Calu3 (cell line): Measurements from ENCODE around the gene PRPF6. TPM values are rescaled to one million over a fixed set of nuclear protein-coding genes. Genes with fewer than 3 reads are reported as not detected.

Experiments
- BruUV-seq: library from RNA; stranded (reverse); fragments of 400-500 nt; replicated peaks from 2 replicates; lab custom pipeline; 2021; lab: Mats Ljungman, UMichigan
- CTCF ChIA-PET: fragments of 300-600 bp; sonication (Branson Sonifier 250); formaldehyde crosslinking; loops from one replicate; lab custom pipeline; 2022; ENCODE audit warnings: antibody characterized with exemption; lab: Charles Lee
- DNase-seq: peaks from one replicate; pipeline ENCODE4 v3.0.0; 2022
- H3K27ac Mint-ChIP-seq: one replicate; pipeline ENCODE4 v1.8.0; 2022; ENCODE audit warnings: mixed read lengths; ENCODE audit not compliant: unreplicated experiment
- H3K27me3 Mint-ChIP-seq: one replicate; pipeline ENCODE4 v1.8.0; 2022; ENCODE audit warnings: mixed read lengths; ENCODE audit not compliant: unreplicated experiment
- H3K36me3 Mint-ChIP-seq: one replicate; pipeline ENCODE4 v1.8.0; 2022; ENCODE audit warnings: mild to moderate bottlenecking, moderate library complexity, mixed read lengths; ENCODE audit not compliant: insufficient read depth, unreplicated experiment
- H3K4me1 Mint-ChIP-seq: one replicate; pipeline ENCODE4 v1.8.0; 2022; ENCODE audit warnings: mild to moderate bottlenecking, low read depth, mixed read lengths; ENCODE audit not compliant: unreplicated experiment
- H3K4me3 Mint-ChIP-seq: one replicate; pipeline ENCODE4 v1.8.0; 2022; ENCODE audit warnings: mild to moderate bottlenecking, low read depth, moderate library complexity, mixed read lengths; ENCODE audit not compliant: unreplicated experiment
- H3K9me3 Mint-ChIP-seq: one replicate; pipeline ENCODE4 v1.8.0; 2022; ENCODE audit warnings: low read depth, mixed read lengths; ENCODE audit not compliant: unreplicated experiment
- intact Hi-C: fragments of 100-400 bp; cut with micrococcal nuclease; formaldehyde crosslinking; loops from one replicate; pipeline ENCODE4 v1.10.0; 2022; ENCODE audit not compliant: unreplicated experiment
- total RNA-seq: library from RNA; stranded (reverse); gene quantifications from 2 replicates; pipeline ENCODE4 v1.2.3, GENCODE V29; 2022
- TF ChIP-seq, protein P1 (sequence below): fragments of 200-600 bp; IDR thresholded peaks from one replicate; pipeline ENCODE4 v1.8.0; 2022; ENCODE audit warnings: antibody characterized with exemption; ENCODE audit not compliant: unreplicated experiment

Gene PRPF6
- total RNA-seq, 1 experiment from 2014 or later = 113 TPM

DNA sequence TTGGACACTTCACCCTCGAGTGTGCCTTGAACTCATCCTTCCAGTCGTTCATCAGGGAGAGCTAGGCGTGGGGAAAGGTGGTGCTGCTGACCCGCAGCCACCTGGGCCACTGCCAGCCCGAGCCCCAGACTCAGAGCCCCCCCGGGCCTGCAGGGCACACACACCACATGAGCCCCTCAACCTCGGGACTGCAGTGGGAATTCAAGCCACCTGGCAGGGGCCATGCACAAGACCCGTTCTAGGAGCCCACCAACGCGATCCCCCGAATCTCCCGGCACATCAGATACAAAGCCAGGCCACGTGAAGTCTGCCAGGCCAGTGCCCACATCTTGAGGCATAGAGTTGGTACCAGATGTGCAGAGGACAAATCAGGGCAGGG, 14.0 kb upstream of the PRPF6 start:
- Mint-ChIP-seq H3K4me1 (peaks cover 9% of the 10 kb centered on the region), H3K4me3 (no peak overlapping the region), H3K27ac (no peak overlapping the region), H3K9me3 (no peaks in the 10 kb centered on the region), H3K27me3 (no peaks in the 10 kb centered on the region), H3K36me3 (peaks cover 51% of the 10 kb centered on the region)
- intact Hi-C loops = no loop called here
- TF ChIP-seq, protein P1, sequence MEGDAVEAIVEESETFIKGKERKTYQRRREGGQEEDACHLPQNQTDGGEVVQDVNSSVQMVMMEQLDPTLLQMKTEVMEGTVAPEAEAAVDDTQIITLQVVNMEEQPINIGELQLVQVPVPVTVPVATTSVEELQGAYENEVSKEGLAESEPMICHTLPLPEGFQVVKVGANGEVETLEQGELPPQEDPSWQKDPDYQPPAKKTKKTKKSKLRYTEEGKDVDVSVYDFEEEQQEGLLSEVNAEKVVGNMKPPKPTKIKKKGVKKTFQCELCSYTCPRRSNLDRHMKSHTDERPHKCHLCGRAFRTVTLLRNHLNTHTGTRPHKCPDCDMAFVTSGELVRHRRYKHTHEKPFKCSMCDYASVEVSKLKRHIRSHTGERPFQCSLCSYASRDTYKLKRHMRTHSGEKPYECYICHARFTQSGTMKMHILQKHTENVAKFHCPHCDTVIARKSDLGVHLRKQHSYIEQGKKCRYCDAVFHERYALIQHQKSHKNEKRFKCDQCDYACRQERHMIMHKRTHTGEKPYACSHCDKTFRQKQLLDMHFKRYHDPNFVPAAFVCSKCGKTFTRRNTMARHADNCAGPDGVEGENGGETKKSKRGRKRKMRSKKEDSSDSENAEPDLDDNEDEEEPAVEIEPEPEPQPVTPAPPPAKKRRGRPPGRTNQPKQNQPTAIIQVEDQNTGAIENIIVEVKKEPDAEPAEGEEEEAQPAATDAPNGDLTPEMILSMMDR = no peak
- no TSS peak for BruUV-seq
- CTCF ChIA-PET = no interaction called here
- no peak for DNase-seq

- Mint-ChIP-seq H3K4me3 (peak overlapping the region; percentile 80), H3K27ac (peak overlapping the region; percentile 68), H3K4me1 (peaks cover 12% of the 10 kb centered on the region), H3K27me3 (no peaks in the 10 kb centered on the region), H3K36me3 (peaks cover 51% of the 10 kb centered on the region), H3K9me3 (no peaks in the 10 kb centered on the region)
- CTCF ChIA-PET = no interaction called here
- BruUV-seq = no TSS peak
- intact Hi-C loops = no loop called here
- no peak for DNase-seq
- TF ChIP-seq, protein P1 = no peak
These were observed 13.4 kb upstream of the PRPF6 start for GRCh38 chr20:63967330-63968135.

GRCh38 chr20:63968136-63968927, 12.6 kb upstream of the PRPF6 start:
- no peaks in the 10 kb centered on the region for H3K9me3 Mint-ChIP-seq
- peaks cover 20% of the 10 kb centered on the region for H3K4me1 Mint-ChIP-seq
- intact Hi-C loops = no loop called here
- DNase-seq = no peak
- no peaks in the 10 kb centered on the region for H3K27me3 Mint-ChIP-seq
- H3K36me3 Mint-ChIP-seq = peaks cover 53% of the 10 kb centered on the region
- TF ChIP-seq, protein P1 = no peak
- BruUV-seq = no TSS peak
- H3K27ac Mint-ChIP-seq = peak overlapping the region; percentile 68
- CTCF ChIA-PET = interaction anchor here (0.6 kb wide), 1 partner anchor 326 kb away, joined by 4 read pairs; no protein-coding TSS in a partner anchor
- peak overlapping the region; percentile 80 for H3K4me3 Mint-ChIP-seq

GRCh38 chr20:63968928-63969760, 11.8 kb upstream of the PRPF6 start:
- intact Hi-C loops = no loop called here
- no peaks in the 10 kb centered on the region for H3K9me3 Mint-ChIP-seq
- peak overlapping the region; percentile 80 for H3K4me3 Mint-ChIP-seq
- peak; percentile 56 for DNase-seq
- BruUV-seq = TSS peak; percentile 34
- peaks cover 55% of the 10 kb centered on the region for H3K36me3 Mint-ChIP-seq
- H3K4me1 Mint-ChIP-seq = peaks cover 28% of the 10 kb centered on the region
- TF ChIP-seq, protein P1 = no peak
- H3K27me3 Mint-ChIP-seq = no peaks in the 10 kb centered on the region
- H3K27ac Mint-ChIP-seq = peak overlapping the region; percentile 68
- CTCF ChIA-PET = interaction anchor here (0.6 kb wide), 1 partner anchor 327 kb away, joined by 4 read pairs; no protein-coding TSS in a partner anchor
